Measurements from ENCODE around the gene ANXA10. TPM values are rescaled to one million over a fixed set of nuclear protein-coding genes. Genes with fewer than 3 reads are reported as not detected.

Gene ANXA10
- total RNA-seq, 2 donors from 2014 or later = not detected

- Mint-ChIP-seq H3K4me3 (peak overlapping the region; percentile 29 to 41), H3K27ac (no peak overlapping the region), H3K9me3 (no peaks in the 10 kb centered on the region), H3K27me3 (ENCODE audit: low read depth) (no peaks in the 10 kb centered on the region), H3K36me3 (ENCODE audit: insufficient read depth in 2 of 2) (no peaks in the 10 kb centered on the region), H3K4me1 (ENCODE audit: low read depth) (no peaks in the 10 kb centered on the region)
- DNase-seq (no peak), ATAC-seq (replicated peaks in 1 of 2) (no peak)
Measured at GRCh38 chr4:168152837-168153500, 60.6 kb downstream of the ANXA10 start.

GRCh38 chr4:168153596-168154440 is 61.5 kb downstream of the ANXA10 start:
- Mint-ChIP-seq H3K9me3 (no peaks in the 10 kb centered on the region), H3K4me1 (ENCODE audit: low read depth) (no peaks in the 10 kb centered on the region), H3K4me3 (peak overlapping the region in 1 of 2 donors; percentile 41), H3K27ac (no peak overlapping the region), H3K27me3 (ENCODE audit: low read depth) (no peaks in the 10 kb centered on the region), H3K36me3 (ENCODE audit: insufficient read depth in 2 of 2) (no peaks in the 10 kb centered on the region)
- DNase-seq (peak; percentile 42 to 46), ATAC-seq (replicated peaks in 1 of 2) (peak; percentile 60 to 63)

GRCh38 chr4:168154546-168155277 is 62.4 kb downstream of the ANXA10 start:
- H3K9me3 Mint-ChIP-seq = no peaks in the 10 kb centered on the region
- no peaks in the 10 kb centered on the region for H3K27me3 Mint-ChIP-seq (ENCODE audit: low read depth)
- no peak overlapping the region for H3K27ac Mint-ChIP-seq
- DNase-seq = no peak
- ATAC-seq (replicated peaks in 1 of 2) = peak in 1 of 2 donors; percentile 67
- no peak overlapping the region for H3K4me3 Mint-ChIP-seq
- no peaks in the 10 kb centered on the region for H3K36me3 Mint-ChIP-seq (ENCODE audit: insufficient read depth in 2 of 2)
- no peaks in the 10 kb centered on the region for H3K4me1 Mint-ChIP-seq (ENCODE audit: low read depth)

- Mint-ChIP-seq H3K4me3 (no peak overlapping the region), H3K4me1 (ENCODE audit: low read depth) (no peaks in the 10 kb centered on the region), H3K27ac (no peak overlapping the region), H3K27me3 (ENCODE audit: low read depth) (peaks cover 12% of the 10 kb centered on the region), H3K9me3 (peaks cover 0 to 6% of the 10 kb centered on the region in 2 donors), H3K36me3 (ENCODE audit: insufficient read depth in 2 of 2) (no peaks in the 10 kb centered on the region)
- ATAC-seq (replicated peaks in 1 of 2) = no peak
- no peak for DNase-seq
Measured at GRCh38 chr4:168162604-168163003, 70.3 kb downstream of the ANXA10 start.

GRCh38 chr4:168163106-168163505 is 70.8 kb downstream of the ANXA10 start:
- no peaks in the 10 kb centered on the region for H3K4me1 Mint-ChIP-seq (ENCODE audit: low read depth)
- no peak overlapping the region for H3K27ac Mint-ChIP-seq
- DNase-seq (no peak), ATAC-seq (replicated peaks in 1 of 2) (no peak)
- H3K4me3 Mint-ChIP-seq = no peak overlapping the region
- peaks cover 0 to 6% of the 10 kb centered on the region in 2 donors for H3K9me3 Mint-ChIP-seq
- peaks cover 12% of the 10 kb centered on the region for H3K27me3 Mint-ChIP-seq (ENCODE audit: low read depth)
- H3K36me3 Mint-ChIP-seq (ENCODE audit: insufficient read depth in 2 of 2) = no peaks in the 10 kb centered on the region

- DNase-seq (no peak), ATAC-seq (replicated peaks in 1 of 2) (no peak)
- Mint-ChIP-seq H3K9me3 (peaks cover 0 to 6% of the 10 kb centered on the region in 2 donors), H3K36me3 (ENCODE audit: insufficient read depth in 2 of 2) (no peaks in the 10 kb centered on the region), H3K27ac (no peak overlapping the region), H3K4me3 (no peak overlapping the region), H3K27me3 (ENCODE audit: low read depth) (peaks cover 12% of the 10 kb centered on the region), H3K4me1 (ENCODE audit: low read depth) (no peaks in the 10 kb centered on the region)
Measured at GRCh38 chr4:168164045-168164444, 71.7 kb downstream of the ANXA10 start.

GRCh38 chr4:168164915-168165548 is 72.7 kb downstream of the ANXA10 start:
- Mint-ChIP-seq H3K27ac (no peak overlapping the region), H3K4me3 (no peak overlapping the region), H3K36me3 (ENCODE audit: insufficient read depth in 2 of 2) (no peaks in the 10 kb centered on the region), H3K4me1 (ENCODE audit: low read depth) (no peaks in the 10 kb centered on the region), H3K9me3 (peaks cover 0 to 6% of the 10 kb centered on the region in 2 donors), H3K27me3 (ENCODE audit: low read depth) (peaks cover 12% of the 10 kb centered on the region)
- DNase-seq (no peak), ATAC-seq (replicated peaks in 1 of 2) (no peak)

- no peaks in the 10 kb centered on the region for H3K9me3 Mint-ChIP-seq
- H3K27me3 Mint-ChIP-seq (ENCODE audit: low read depth) = peaks cover 12% of the 10 kb centered on the region
- no peak for DNase-seq
- H3K4me1 Mint-ChIP-seq (ENCODE audit: low read depth) = no peaks in the 10 kb centered on the region
- no peaks in the 10 kb centered on the region for H3K36me3 Mint-ChIP-seq (ENCODE audit: insufficient read depth in 2 of 2)
- H3K4me3 Mint-ChIP-seq = peak overlapping the region in 1 of 2 donors; percentile 47
- H3K27ac Mint-ChIP-seq = no peak overlapping the region
- ATAC-seq (replicated peaks in 1 of 2) = peak; percentile 60 to 78
Measured at GRCh38 chr4:168167714-168168284, 75.5 kb downstream of the ANXA10 start.

GRCh38 chr4:168174308-168174707 is 82.0 kb downstream of the ANXA10 start:
- no peaks in the 10 kb centered on the region for H3K4me1 Mint-ChIP-seq (ENCODE audit: low read depth)
- H3K4me3 Mint-ChIP-seq = no peak overlapping the region
- no peak overlapping the region for H3K27ac Mint-ChIP-seq
- ATAC-seq (replicated peaks in 1 of 2) (no peak), DNase-seq (no peak)
- no peaks in the 10 kb centered on the region for H3K36me3 Mint-ChIP-seq (ENCODE audit: insufficient read depth in 2 of 2)
- H3K9me3 Mint-ChIP-seq = no peaks in the 10 kb centered on the region
- H3K27me3 Mint-ChIP-seq (ENCODE audit: low read depth) = no peaks in the 10 kb centered on the region

- Mint-ChIP-seq H3K4me3 (no peak overlapping the region), H3K27ac (no peak overlapping the region), H3K36me3 (ENCODE audit: insufficient read depth in 2 of 2) (no peaks in the 10 kb centered on the region), H3K4me1 (ENCODE audit: low read depth) (no peaks in the 10 kb centered on the region), H3K27me3 (ENCODE audit: low read depth) (no peaks in the 10 kb centered on the region), H3K9me3 (no peaks in the 10 kb centered on the region)
- DNase-seq (no peak), ATAC-seq (replicated peaks in 1 of 2) (no peak)
Measured at GRCh38 chr4:168177546-168178149, 85.3 kb downstream of the ANXA10 start.

GRCh38 chr4:168183717-168184571 is 91.6 kb downstream of the ANXA10 start:
- Mint-ChIP-seq H3K27me3 (ENCODE audit: low read depth) (no peaks in the 10 kb centered on the region), H3K9me3 (no peaks in the 10 kb centered on the region), H3K36me3 (ENCODE audit: insufficient read depth in 2 of 2) (no peaks in the 10 kb centered on the region), H3K4me3 (no peak overlapping the region), H3K4me1 (ENCODE audit: low read depth) (no peaks in the 10 kb centered on the region), H3K27ac (no peak overlapping the region)
- DNase-seq = no peak
- ATAC-seq (replicated peaks in 1 of 2) = no peak
